Head of caudate nucleus (tissue), 42 donors: ENCODE results near the gene OR2F2.
A peak's percentile ranks its signal among the peaks of the same experiment; 100 is the strongest.

Source experiments
- DNase-seq, 42 donors: peaks; one replicate each; pipeline versions ENCODE4 v3.0.0 to v3.0.0-alpha.2; 2020 to 2021; ENCODE audit warnings: mixed read lengths in 7 of 42
- intact Hi-C: fragments of 100-400 bp; cut with DNase I; formaldehyde crosslinking; loops from one replicate; pipeline ENCODE4 v1.15.0; 2022

Gene OR2F2

GRCh38 chr7:143967398-143967797, 32.4 kb downstream of the OR2F2 start:
- no peak for DNase-seq
- intact Hi-C loops = no loop called here

GRCh38 chr7:143973870-143974416, 38.9 kb downstream of the OR2F2 start:
- intact Hi-C loops = no loop called here
- DNase-seq = no peak

GRCh38 chr7:143974459-143974858, 39.4 kb downstream of the OR2F2 start:
- intact Hi-C loops = no loop called here
- DNase-seq = no peak

GRCh38 chr7:143975617-143976016, 40.6 kb downstream of the OR2F2 start:
- intact Hi-C loops = no loop called here
- DNase-seq = no peak

GRCh38 chr7:143978585-143978984, 43.6 kb downstream of the OR2F2 start:
- DNase-seq = peak in 4 of 42 donors; percentile 18 to 45 (median 28)
- intact Hi-C loops = no loop called here

- intact Hi-C loops = no loop called here
- DNase-seq = no peak
These were observed 44.3 kb downstream of the OR2F2 start for GRCh38 chr7:143979359-143979758.

GRCh38 chr7:143979998-143980397, 45.0 kb downstream of the OR2F2 start:
- intact Hi-C loops = no loop called here
- no peak for DNase-seq

- DNase-seq = no peak
- intact Hi-C loops = no loop called here
These were observed 45.9 kb downstream of the OR2F2 start for GRCh38 chr7:143980746-143981510.

- no peak for DNase-seq
- intact Hi-C loops = no loop called here
These were observed 48.9 kb downstream of the OR2F2 start for GRCh38 chr7:143983960-143984359.
